ENCODE measurements around the gene SPINK8. TPM values are rescaled to one million over a fixed set of nuclear protein-coding genes. Genes with fewer than 3 reads are reported as not detected.

Gene SPINK8
- total RNA-seq, 1 donor from 2014 or later, result not detected

Small RNA genes lying within 50 kb of the gene (microRNA-seq; reads per million reads assigned to microRNA genes)
- not detected for gene MIR2115 (ENCODE audit: borderline number of aligned reads)

Other genes with a start within 250 kb of the SPINK8 start
- 0.77 TPM for gene CDC25A, start 145.2 kb downstream of the SPINK8 start, total RNA-seq
- gene CAMP, start 110.2 kb downstream of the SPINK8 start, total RNA-seq, result not detected
- 5.3 TPM for gene ZNF589, start 92.6 kb downstream of the SPINK8 start, total RNA-seq
- gene NME6, start 32.3 kb downstream of the SPINK8 start, total RNA-seq, result 21.6 TPM
- not detected for gene FBXW12, start 38.6 kb upstream of the SPINK8 start, total RNA-seq
- 50.8 TPM for gene PLXNB1, start 96.4 kb upstream of the SPINK8 start, total RNA-seq
- 13.3 TPM for gene CCDC51, start 106.5 kb upstream of the SPINK8 start, total RNA-seq
- 262 TPM for gene TMA7, start 106.6 kb upstream of the SPINK8 start, total RNA-seq
- 4.9 TPM for gene ATRIP, start 113.1 kb upstream of the SPINK8 start, total RNA-seq
- gene SHISA5, start 170.5 kb upstream of the SPINK8 start, total RNA-seq, result 39.1 TPM
- gene PFKFB4, start 223.1 kb upstream of the SPINK8 start, total RNA-seq, result 2.2 TPM
- 0.17 TPM for gene UCN2, start 230.1 kb upstream of the SPINK8 start, total RNA-seq